H1 (cell line): Measurements from ENCODE around the gene SGMS1. TPM values are rescaled to one million over a fixed set of nuclear protein-coding genes. Genes with fewer than 3 reads are reported as not detected.

Source experiments
- CTCF ChIA-PET: fragments of 300-600 bp; sonication (Branson Sonifier 250); formaldehyde crosslinking; loops from one replicate; lab custom pipeline; 2021; ENCODE audit not compliant: partially characterized antibody; lab: Charles Lee
- POLR2A ChIA-PET: fragments of 300-600 bp; sonication (Branson Sonifier 250); formaldehyde crosslinking; loops from one replicate; lab custom pipeline; 2021; ENCODE audit warnings: inconsistent platforms; ENCODE audit not compliant: partially characterized antibody; lab: Charles Lee
- DNase-seq, 2 experiments: peaks; one replicate each; pipeline versions ENCODE4 v3.0.0 to v3.0.0-alpha.2; 2010 to 2022; ENCODE audit warnings: low spot score in 2 of 2, low read depth in 1 of 2, mixed read lengths in 1 of 2
- FAIRE-seq: peaks from 2 replicates; lab custom pipeline; 2011; peaks lifted over from hg19 to GRCh38; lab: Jason Lieb, UNC
- H2AFZ ChIP-seq: 2 replicates; pipeline ENCODE4 v1.8.1; 2012; ENCODE audit warnings: low read length, inconsistent platforms
- H2AK5ac ChIP-seq: 2 replicates; pipeline ENCODE4 v1.6.1; 2013; ENCODE audit warnings: low read depth, low read length
- H2BK120ac ChIP-seq: replicated peaks from 2 replicates; pipeline ENCODE3; 2013; ENCODE audit warnings: low read depth, low read length, inconsistent platforms
- H2BK12ac ChIP-seq: 2 replicates; pipeline ENCODE4 v1.6.1; 2013; ENCODE audit warnings: low read depth, low read length
- H2BK15ac ChIP-seq: 2 replicates; pipeline ENCODE4 v1.6.1; 2013; ENCODE audit warnings: low read length
- H2BK20ac ChIP-seq: 2 replicates; pipeline ENCODE4 v1.6.1; 2013; ENCODE audit warnings: low read length
- H2BK5ac ChIP-seq: 2 replicates; pipeline ENCODE4 v1.6.1; 2013; ENCODE audit warnings: low read depth, low read length
- H3K14ac ChIP-seq: 2 replicates; pipeline ENCODE4 v1.6.1; 2013; ENCODE audit warnings: inconsistent platforms; ENCODE audit not compliant: insufficient read length
- H3K18ac ChIP-seq: 2 replicates; pipeline ENCODE4 v1.6.1; 2013; ENCODE audit warnings: low read length; ENCODE audit errors: extremely low read depth
- H3K23ac ChIP-seq: 2 replicates; pipeline ENCODE4 v1.6.1; 2013; ENCODE audit warnings: inconsistent platforms; ENCODE audit not compliant: insufficient read length
- H3K23me2 ChIP-seq: 2 replicates; pipeline ENCODE4 v1.6.1; 2013; ENCODE audit warnings: low read depth, low read length
- H3K27ac ChIP-seq: 2 replicates; pipeline ENCODE4 v1.6.1; 2011; ENCODE audit warnings: low read depth, low read length, inconsistent platforms
- H3K27me3 ChIP-seq, 4 experiments: replicated peaks in 1 of 4; 1 replicate in 1 of 4; 2 replicates in 3 of 4; pipeline versions ENCODE4 v1.6.1 to v1.8.1; 2011 to 2013; ENCODE audit warnings: low read length in 3 of 4, mild to moderate bottlenecking in 3 of 4, inconsistent platforms in 2 of 4, mixed read lengths in 2 of 4, moderate library complexity in 1 of 4; ENCODE audit not compliant: control insufficient read depth in 3 of 4, insufficient read depth in 3 of 4; ENCODE audit errors: extremely low read depth in 1 of 4
- H3K36me3 ChIP-seq, 4 experiments: 2 replicates each; pipeline versions ENCODE4 v1.6.1 to v1.8.1; 2011 to 2013; ENCODE audit warnings: mild to moderate bottlenecking in 4 of 4, low read length in 3 of 4, moderate library complexity in 2 of 4, control low read depth in 1 of 4, inconsistent platforms in 1 of 4; ENCODE audit not compliant: insufficient read depth in 4 of 4, control insufficient read depth in 2 of 4
- H3K4ac ChIP-seq: replicated peaks from 2 replicates; pipeline ENCODE3; 2013; ENCODE audit warnings: low read length, low read depth, mixed read lengths, inconsistent platforms; ENCODE audit not compliant: insufficient read length
- H3K4me1 ChIP-seq, 4 experiments: replicated peaks in 1 of 4; 1 replicate in 1 of 4; 2 replicates in 3 of 4; pipeline versions ENCODE4 v1.6.1 to v1.8.1; 2011 to 2013; ENCODE audit warnings: low read length in 3 of 4, inconsistent platforms in 2 of 4, mixed read lengths in 1 of 4; ENCODE audit not compliant: insufficient read depth in 4 of 4, control insufficient read depth in 3 of 4
- H3K4me2 ChIP-seq, 2 experiments: 2 replicates each; pipeline versions ENCODE4 v1.6.1 to v1.8.1; 2011 to 2013; ENCODE audit warnings: low read depth in 2 of 2, low read length in 2 of 2, control low read depth in 1 of 2, inconsistent platforms in 1 of 2, mild to moderate bottlenecking in 1 of 2; ENCODE audit not compliant: insufficient read depth in 1 of 2
- H3K4me3 ChIP-seq, 4 experiments: fragments of 200-600, 300-600 bp in 1 of 4; sonication (generic), shearing (Covaris generic), sonication (Bioruptor Twin) in 1 of 4; 2 replicates each; pipeline versions ENCODE4 v1.5.1 to v1.8.1; 2011 to 2016; ENCODE audit warnings: low read length in 4 of 4, low read depth in 3 of 4, control low read depth in 2 of 4, inconsistent platforms in 2 of 4, mild to moderate bottlenecking in 2 of 4, mixed read lengths in 1 of 4, moderate library complexity in 1 of 4; ENCODE audit not compliant: insufficient read depth in 2 of 4; ENCODE audit errors: extremely low read depth in 1 of 4
- H3K56ac ChIP-seq: replicated peaks from 2 replicates; pipeline ENCODE3; 2013; ENCODE audit warnings: low read depth, mild to moderate bottlenecking, mixed read lengths, low read length, inconsistent platforms; ENCODE audit not compliant: insufficient read length
- H3K79me1 ChIP-seq: 2 replicates; pipeline ENCODE4 v1.6.1; 2013; ENCODE audit warnings: low read depth, low read length, control low read depth
- H3K79me2 ChIP-seq, 2 experiments: 2 replicates each; pipeline versions ENCODE4 v1.6.1 to v1.8.1; 2012 to 2013; ENCODE audit warnings: low read length in 2 of 2, mild to moderate bottlenecking in 2 of 2, inconsistent platforms in 1 of 2; ENCODE audit not compliant: insufficient read depth in 2 of 2, control insufficient read depth in 1 of 2
- H3K9ac ChIP-seq, 4 experiments: replicated peaks in 1 of 4; 1 replicate in 1 of 4; 2 replicates in 3 of 4; pipeline versions ENCODE4 v1.6.1 to v1.8.1; 2011 to 2013; ENCODE audit warnings: low read depth in 3 of 4, low read length in 3 of 4, control low read depth in 2 of 4, mild to moderate bottlenecking in 2 of 4, moderate library complexity in 2 of 4, inconsistent platforms in 1 of 4; ENCODE audit errors: extremely low read depth in 1 of 4
- H3K9me3 ChIP-seq, 2 experiments: 2 replicates each; pipeline versions ENCODE4 v1.6.1 to v1.8.1; 2012 to 2013; ENCODE audit warnings: mild to moderate bottlenecking in 2 of 2, moderate library complexity in 2 of 2, control low read depth in 1 of 2, inconsistent platforms in 1 of 2, low read depth in 1 of 2, low read length in 1 of 2, mixed read lengths in 1 of 2; ENCODE audit not compliant: insufficient read depth in 2 of 2
- H4K20me1 ChIP-seq, 2 experiments: replicated peaks in 1 of 2; 2 replicates each; pipeline versions ENCODE3 to v1.8.1; 2011 to 2013; ENCODE audit warnings: inconsistent platforms in 2 of 2, low read length in 2 of 2, mild to moderate bottlenecking in 1 of 2; ENCODE audit not compliant: insufficient read depth in 2 of 2, control insufficient read depth in 1 of 2
- H4K5ac ChIP-seq: 2 replicates; pipeline ENCODE4 v1.6.1; 2013; ENCODE audit warnings: low read length, low read depth, mixed read lengths, inconsistent platforms; ENCODE audit not compliant: insufficient read length
- H4K8ac ChIP-seq: 2 replicates; pipeline ENCODE4 v1.8.0; 2013; ENCODE audit warnings: mild to moderate bottlenecking, moderate library complexity, low read length, inconsistent platforms; ENCODE audit not compliant: insufficient read depth; ENCODE audit errors: extremely low read depth
- H4K91ac ChIP-seq: replicated peaks from 2 replicates; pipeline ENCODE3; 2013; ENCODE audit warnings: low read length, mixed read lengths, inconsistent platforms; ENCODE audit not compliant: insufficient read length
- CHD2 ChIP-seq: IDR thresholded peaks from 2 replicates; pipeline ENCODE4 v1.6.1; 2012; ENCODE audit warnings: low read length, improper control_type of control experiment
- EGR1 ChIP-seq: IDR thresholded peaks from 2 replicates; pipeline ENCODE4 v1.6.1; 2011; ENCODE audit warnings: low read depth, low read length, borderline replicate concordance
- WGBS, 2 experiments: shearing (Covaris generic) in 1 of 2; methylation state at CpG; one replicate each; pipeline versions ENCODE4 v1.1.6 to v1.1.7; 2013 to 2015; ENCODE audit warnings: low lambda C conversion rate in 2 of 2, mixed read lengths in 2 of 2, inconsistent platforms in 1 of 2, low coverage in 1 of 2, missing lambda C conversion rate in 1 of 2; ENCODE audit not compliant: insufficient replicate concordance in 2 of 2, insufficient coverage in 1 of 2, insufficient read length in 1 of 2; ENCODE audit errors: extremely low coverage in 1 of 2, missing lambda C conversion rate in 1 of 2; 5-methylcytosine and 5-hydroxymethylcytosine counted together
- polyA plus RNA-seq, 7 experiments: library from polyadenylated mRNA; depleted of rRNA in 3 of 7; stranded (reverse) in 5 of 7; unstranded in 2 of 7; fragments of >200 nt in 5 of 7; fragments of 200-250 nt in 2 of 7; gene quantifications; 1 replicate in 5 of 7; 2 replicates in 1 of 7; 4 replicates in 1 of 7; pipeline versions ENCODE4 v1.2.1 to v1.2.3, GENCODE V29; 2011 to 2013; ENCODE audit warnings: missing spikeins in 2 of 7, mixed read lengths in 2 of 7
- total RNA-seq: library from RNA; stranded (reverse); fragmentation: NEBNext Ultra II Directional; extraction: Animal tissue kit (Norgen Biotek cat#: 25700); gene quantifications from 2 replicates; pipeline ENCODE4 v1.2.1, GENCODE V29; 2021

Gene SGMS1
- total and polyA plus RNA-seq, 2 of the 8 experiments (the other 6 are each of a cell fraction or from before 2014, with no cell fraction given): 6.0 to 15.6 TPM

DNA sequence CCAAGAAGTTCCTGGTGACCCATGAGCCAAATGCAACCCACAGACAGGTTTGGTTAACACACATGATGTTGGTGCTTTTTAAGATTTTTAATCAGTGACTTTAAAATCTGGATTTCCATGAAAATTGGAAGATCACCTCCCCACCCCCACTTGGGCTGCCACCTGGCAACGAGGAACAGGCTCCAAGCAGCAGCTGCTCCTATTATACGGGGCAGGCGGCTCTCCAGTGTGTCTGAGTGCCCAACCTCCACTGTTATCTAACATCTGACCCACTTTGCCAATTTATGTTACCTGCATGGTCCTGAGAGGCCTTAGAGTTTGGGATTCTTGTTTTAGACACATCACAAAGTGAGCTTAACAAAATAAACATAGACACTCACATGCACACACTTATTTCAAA is 56.4 kb downstream of the SGMS1 start:
- H3K4me2 ChIP-seq: no peak overlapping the region
- no peaks in the 10 kb centered on the region for H3K23me2 ChIP-seq
- no peak overlapping the region for H3K4me3 ChIP-seq
- no peak overlapping the region for H2AK5ac ChIP-seq
- peaks cover 0 to 48% of the 10 kb centered on the region in 2 experiments; a peak in 2 of 4 replicates for H3K79me2 ChIP-seq
- H2BK12ac ChIP-seq: no peak overlapping the region
- FAIRE-seq: no peak
- H3K14ac ChIP-seq: no peak overlapping the region
- CTCF ChIA-PET: interaction anchor here (0.8 to 1.9 kb wide), 6 partner anchors 9 to 86 kb away, joined by 3 to 9 read pairs (median 4); no protein-coding TSS in a partner anchor
- H3K18ac ChIP-seq: no peak overlapping the region
- H4K8ac ChIP-seq: no peak overlapping the region
- H3K27me3 ChIP-seq: no peaks in the 10 kb centered on the region
- TF ChIP-seq EGR1: no peak
- TF ChIP-seq CHD2: no peak
- TF ChIP-seq, all 59 proteins: peak for 0
- no peak overlapping the region for H2BK5ac ChIP-seq
- H4K5ac ChIP-seq: no peak overlapping the region
- no peak overlapping the region for H2AFZ ChIP-seq
- no peak overlapping the region for H3K56ac ChIP-seq
- H3K79me1 ChIP-seq: peaks cover 10% of the 10 kb centered on the region; the same call in 1 of the 2 replicates
- H3K9me3 ChIP-seq: no peaks in the 10 kb centered on the region
- no peak overlapping the region for H3K23ac ChIP-seq
- H4K91ac ChIP-seq: no peak overlapping the region
- peaks cover 6 to 22% (median 19%) of the 10 kb centered on the region in 4 experiments for H3K4me1 ChIP-seq
- WGBS, 2 experiments: 85% methylated on average over 3 of the region's 3 CpGs; no CpG with 5 or more reads in 1 of the 2 experiments
- H2BK120ac ChIP-seq: no peak overlapping the region
- H3K9ac ChIP-seq: no peak overlapping the region
- POLR2A ChIA-PET: interaction anchor here (1.0 to 1.3 kb wide), 2 partner anchors 57 to 70 kb away, joined by 3 to 6 read pairs; no protein-coding TSS in a partner anchor
- H3K4ac ChIP-seq: no peak overlapping the region
- no peaks in the 10 kb centered on the region for H3K36me3 ChIP-seq
- H4K20me1 ChIP-seq: no peaks in the 10 kb centered on the region
- no peak overlapping the region for H2BK20ac ChIP-seq
- H3K27ac ChIP-seq: no peak overlapping the region; the same call in 1 of the 2 replicates
- no peak overlapping the region for H2BK15ac ChIP-seq
- DNase-seq: no peak
